ENCODE data around the gene CZIB.

DNA sequence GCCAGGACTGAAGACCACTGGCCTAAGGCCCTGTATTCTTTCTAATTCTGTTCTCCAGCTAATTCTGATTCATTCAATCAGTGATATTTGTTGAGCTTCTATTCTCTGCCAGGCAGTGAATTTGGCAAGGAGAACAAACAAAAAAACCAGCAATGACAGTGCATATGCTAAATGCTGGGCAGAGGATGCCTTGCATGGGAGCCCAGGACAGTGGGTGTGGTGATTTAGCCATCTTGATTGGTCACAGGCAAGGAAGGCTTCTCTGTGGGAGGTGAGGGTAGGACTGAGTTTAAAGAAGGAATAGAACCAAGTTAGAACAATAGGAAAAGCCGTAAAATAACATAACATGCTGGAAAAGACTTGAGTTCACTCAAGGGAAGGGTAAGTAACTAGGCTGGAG, 33.0 kb downstream of the CZIB start:
- TF ChIP-seq EZH2 (IDR thresholded peaks at IDR 0.05; ENCODE audit: borderline replicate concordance, low read depth, low read length, severe bottlenecking), result no peak
- TF ChIP-seq, protein P1, sequence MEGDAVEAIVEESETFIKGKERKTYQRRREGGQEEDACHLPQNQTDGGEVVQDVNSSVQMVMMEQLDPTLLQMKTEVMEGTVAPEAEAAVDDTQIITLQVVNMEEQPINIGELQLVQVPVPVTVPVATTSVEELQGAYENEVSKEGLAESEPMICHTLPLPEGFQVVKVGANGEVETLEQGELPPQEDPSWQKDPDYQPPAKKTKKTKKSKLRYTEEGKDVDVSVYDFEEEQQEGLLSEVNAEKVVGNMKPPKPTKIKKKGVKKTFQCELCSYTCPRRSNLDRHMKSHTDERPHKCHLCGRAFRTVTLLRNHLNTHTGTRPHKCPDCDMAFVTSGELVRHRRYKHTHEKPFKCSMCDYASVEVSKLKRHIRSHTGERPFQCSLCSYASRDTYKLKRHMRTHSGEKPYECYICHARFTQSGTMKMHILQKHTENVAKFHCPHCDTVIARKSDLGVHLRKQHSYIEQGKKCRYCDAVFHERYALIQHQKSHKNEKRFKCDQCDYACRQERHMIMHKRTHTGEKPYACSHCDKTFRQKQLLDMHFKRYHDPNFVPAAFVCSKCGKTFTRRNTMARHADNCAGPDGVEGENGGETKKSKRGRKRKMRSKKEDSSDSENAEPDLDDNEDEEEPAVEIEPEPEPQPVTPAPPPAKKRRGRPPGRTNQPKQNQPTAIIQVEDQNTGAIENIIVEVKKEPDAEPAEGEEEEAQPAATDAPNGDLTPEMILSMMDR (IDR thresholded peaks at IDR 0.05; ENCODE audit: borderline replicate concordance, extremely low read depth, low read length, poor library complexity, severe bottlenecking), result no peak
